Measurements from ENCODE around the gene SRPK3. TPM values are rescaled to one million over a fixed set of nuclear protein-coding genes. Genes with fewer than 3 reads are reported as not detected.

The SRPK3 gene
- polyA plus RNA-seq, 3 donors = 0.01 TPM; not detected in 2

- no peaks in the 10 kb centered on the region for H3K4me1 ChIP-seq (ENCODE audit: control insufficient read depth in 1 of 2, insufficient read depth in 2 of 2, low read length in 2 of 2)
Measured at GRCh38 chrX:153804100-153804595, 23.3 kb downstream of the SRPK3 start.

GRCh38 chrX:153804621-153805020, 23.8 kb downstream of the SRPK3 start:
- no peak for TF ChIP-seq CTCF (IDR thresholded peaks at IDR 0.05)
- H3K4me3 ChIP-seq (replicated peaks in 1 of 3; ENCODE audit: low read depth in 2 of 3, low read length in 3 of 3) = no peak overlapping the region
- intact Hi-C loops (cut with micrococcal nuclease) = no loop called here
- H3K79me2 ChIP-seq (ENCODE audit: insufficient read depth, low read length) = no peaks in the 10 kb centered on the region
- Mint-ChIP-seq H3K4me1 (no peaks in the 10 kb centered on the region), H3K9me3 (peaks cover 0 to 23% (median 6%) of the 10 kb centered on the region in 7 donors), H3K27ac (no peak overlapping the region), H3K27me3 (ENCODE audit: low read depth in 3 of 3) (peaks cover 8 to 27% (median 17%) of the 10 kb centered on the region in 3 donors), H3K4me3 (no peak overlapping the region), H3K36me3 (peaks cover 0 to 4% of the 10 kb centered on the region in 2 donors)
- H3K9ac ChIP-seq (ENCODE audit: insufficient read depth, low read length, poor library complexity, severe bottlenecking) = no peak overlapping the region
- H3K9me3 ChIP-seq (replicated peaks in 1 of 2; ENCODE audit: control insufficient read depth in 1 of 2, insufficient read depth in 1 of 2, low read length in 2 of 2) = no peaks in the 10 kb centered on the region
- no peaks in the 10 kb centered on the region for H3K4me1 ChIP-seq (ENCODE audit: control insufficient read depth in 1 of 2, insufficient read depth in 2 of 2, low read length in 2 of 2)
- 94% methylated on average over 11 of the region's 25 CpGs for WGBS (ENCODE audit: insufficient coverage)
- no peaks in the 10 kb centered on the region for H3K27me3 ChIP-seq (ENCODE audit: control insufficient read depth in 2 of 2, insufficient read depth in 2 of 2, low read length in 2 of 2)
- no peaks in the 10 kb centered on the region for H3K36me3 ChIP-seq (replicated peaks in 1 of 2; ENCODE audit: control insufficient read depth in 1 of 2, insufficient read depth in 2 of 2, low read length in 2 of 2)
- no peak overlapping the region for H3K4me2 ChIP-seq (replicated peaks; ENCODE audit: extremely low read depth, low read length, poor library complexity, severe bottlenecking)
- no peaks in the 10 kb centered on the region for H4K20me1 ChIP-seq (ENCODE audit: insufficient read depth, low read length)
- no peak overlapping the region for H3K27ac ChIP-seq (ENCODE audit: low read depth in 1 of 2, low read length in 2 of 2)
- no peak for DNase-seq
- H2AFZ ChIP-seq (ENCODE audit: insufficient read depth, low read depth, low read length, poor library complexity, severe bottlenecking) = no peak overlapping the region

More at GRCh38 chrX:153804100-153804595, 23.3 kb downstream of the SRPK3 start:
- no peak for TF ChIP-seq CTCF (IDR thresholded peaks at IDR 0.05)
- H3K36me3 Mint-ChIP-seq = peaks cover 0 to 6% of the 10 kb centered on the region in 2 donors
- Histone ChIP-seq H3K27me3 (ENCODE audit: control insufficient read depth in 2 of 2, insufficient read depth in 2 of 2, low read length in 2 of 2) (no peaks in the 10 kb centered on the region), H3K9me3 (replicated peaks in 1 of 2; ENCODE audit: control insufficient read depth in 1 of 2, insufficient read depth in 1 of 2, low read length in 2 of 2) (no peaks in the 10 kb centered on the region), H3K79me2 (ENCODE audit: insufficient read depth, low read length) (no peaks in the 10 kb centered on the region), H3K4me2 (replicated peaks; ENCODE audit: extremely low read depth, low read length, poor library complexity, severe bottlenecking) (no peak overlapping the region), H3K36me3 (replicated peaks in 1 of 2; ENCODE audit: control insufficient read depth in 1 of 2, insufficient read depth in 2 of 2, low read length in 2 of 2) (no peaks in the 10 kb centered on the region), H3K4me3 (replicated peaks in 1 of 3; ENCODE audit: low read depth in 2 of 3, low read length in 3 of 3) (no peak overlapping the region), H2AFZ (ENCODE audit: insufficient read depth, low read depth, low read length, poor library complexity, severe bottlenecking) (no peak overlapping the region), H3K27ac (ENCODE audit: low read depth in 1 of 2, low read length in 2 of 2) (no peak overlapping the region), H3K9ac (ENCODE audit: insufficient read depth, low read length, poor library complexity, severe bottlenecking) (no peak overlapping the region), H4K20me1 (ENCODE audit: insufficient read depth, low read length) (no peaks in the 10 kb centered on the region)
- H3K4me1 Mint-ChIP-seq = no peaks in the 10 kb centered on the region
- no peak overlapping the region for H3K4me3 Mint-ChIP-seq
- no peak overlapping the region for H3K27ac Mint-ChIP-seq
- whole genome bisulfite sequencing (ENCODE audit: insufficient coverage) = 95% methylated on average over 17 of the region's 34 CpGs
- peaks cover 8 to 27% (median 17%) of the 10 kb centered on the region in 3 donors for H3K27me3 Mint-ChIP-seq (ENCODE audit: low read depth in 3 of 3)
- intact Hi-C loops (cut with micrococcal nuclease) = no loop called here
- H3K9me3 Mint-ChIP-seq = peaks cover 0 to 27% (median 6%) of the 10 kb centered on the region in 7 donors
- DNase-seq = no peak

Measured in CD14-positive monocyte (primary cell).